ENCODE measurements around the gene DNAL1. TPM values are rescaled to one million over a fixed set of nuclear protein-coding genes. Genes with fewer than 3 reads are reported as not detected.

DNAL1 gene
- total and polyA plus RNA-seq, 10 of the 15 experiments (the other 5 are each of a cell fraction or from before 2014, with no cell fraction given): 2.4 to 18.2 (median 7.4) TPM

- Histone ChIP-seq H3K36me3 (ENCODE audit: control insufficient read depth in 2 of 2, insufficient read depth in 2 of 2, low read length in 1 of 2) (peaks cover 12 to 16% of the 10 kb centered on the region in 2 experiments), H3K4me3 (no peak overlapping the region), H3K4me2 (ENCODE audit: control insufficient read depth, insufficient read depth) (peak overlapping the region; percentile 11), H3K9me3 (replicated peaks; ENCODE audit: control insufficient read depth, insufficient read depth, low read length) (no peaks in the 10 kb centered on the region), H3K27me3 (replicated peaks in 1 of 2; ENCODE audit: control insufficient read depth in 2 of 2, insufficient read depth in 2 of 2, low read length in 1 of 2) (no peaks in the 10 kb centered on the region), H4K20me1 (ENCODE audit: control insufficient read depth, insufficient read depth) (peaks cover 35% of the 10 kb centered on the region), H3K27ac (ENCODE audit: control insufficient read depth, insufficient read depth) (peak overlapping the region; percentile 7; the same call in 1 of the 2 replicates), H3K4me1 (ENCODE audit: control insufficient read depth, insufficient read depth, low read length) (peaks cover 86% of the 10 kb centered on the region), H2AFZ (ENCODE audit: control insufficient read depth, low read depth, low read length) (no peak overlapping the region), H3K9ac (ENCODE audit: control insufficient read depth, insufficient read depth, low read length) (no peak overlapping the region), H3K79me2 (ENCODE audit: control insufficient read depth, insufficient read depth, low read length) (peaks cover 100% of the 10 kb centered on the region)
- ChIA-PET SMC1A (ENCODE audit: uncharacterized antibody, unreplicated experiment) (interaction anchor here (0.7 to 14.6 kb wide), 9 partner anchors 19 to 80 kb away, joined by 3 to 214 read pairs (median 5); no protein-coding TSS in a partner anchor), CTCF (interaction anchor here (1.3 to 21.0 kb wide), 3 partner anchors 21 to 73 kb away, joined by 7 to 288 read pairs (median 8); no protein-coding TSS in a partner anchor), POLR2A (interaction anchor here (0.5 to 7.3 kb wide), 8 partner anchors 7 to 304 kb away, joined by 3 to 54 read pairs (median 3); no protein-coding TSS in a partner anchor), RAD21 (ENCODE audit: unreplicated experiment) (interaction anchor here (0.7 to 25.6 kb wide), 5 partner anchors 21 to 80 kb away, joined by 3 to 710 read pairs (median 4); no protein-coding TSS in a partner anchor)
- WGBS (ENCODE audit: insufficient coverage, insufficient replicate concordance, low lambda C conversion rate, missing lambda C conversion rate): 51% methylated on average over 11 of the region's 11 CpGs
- BruUV-seq (replicated peaks): no TSS peak
- FAIRE-seq (no peak), DNase-seq (ENCODE audit: low read depth, low spot score) (no peak), ATAC-seq (no peak)
- in situ Hi-C loops (cut with MboI): loop anchor here (25.0 kb wide), 3 partner anchors 287 to 1787 kb away; no protein-coding TSS in a partner anchor
- intact Hi-C loops (cut with micrococcal nuclease; ENCODE audit: unreplicated experiment): loop anchor here (5.0 kb wide), 1 partner anchor 37 kb away; no protein-coding TSS in a partner anchor
- TF ChIP-seq YY1 (IDR thresholded peaks at IDR 0.05; ENCODE audit: low read depth, low read length) (no peak), ETV6 (conservative IDR thresholded peaks at IDR 0.05 in 1 of 2, IDR thresholded peaks at IDR 0.05 in 1 of 2; ENCODE audit: borderline replicate concordance in 1 of 2, low read depth in 1 of 2) (no peak), KLF5 (IDR thresholded peaks at IDR 0.05; ENCODE audit: partially characterized antibody) (no peak), NR2C2 (IDR thresholded peaks at IDR 0.05; ENCODE audit: borderline replicate concordance, control insufficient read depth, insufficient read length, low read depth) (no peak), E2F4 (IDR thresholded peaks at IDR 0.05; ENCODE audit: low read depth, low read length) (no peak), DPF2 (IDR thresholded peaks at IDR 0.05) (no peak), MXI1 (IDR thresholded peaks at IDR 0.05; ENCODE audit: low read depth, low read length) (no peak), KAT2A (conservative IDR thresholded peaks at IDR 0.05; ENCODE audit: control insufficient read depth, low read depth, low read length) (no peak), CBX5 (IDR thresholded peaks at IDR 0.05; ENCODE audit: low read depth) (no peak), CBFB (IDR thresholded peaks at IDR 0.05; ENCODE audit: low read depth) (no peak), SPI1 (IDR thresholded peaks at IDR 0.05; ENCODE audit: borderline replicate concordance, insufficient read depth, low read depth, low read length) (no peak), POLR2AphosphoS5 (IDR thresholded peaks at IDR 0.05; ENCODE audit: low read length) (no peak), NR2F1 (conservative IDR thresholded peaks at IDR 0.05) (no peak), SUPT20H (IDR thresholded peaks at IDR 0.05; ENCODE audit: borderline replicate concordance, control insufficient read depth, low read depth, low read length) (no peak), SREBF2 (IDR thresholded peaks at IDR 0.05; ENCODE audit: low read length) (no peak)
These were observed 105.1 kb downstream of the DNAL1 start for GRCh38 chr14:73749706-73750530.

All from GM12878 (cell line).